ENCODE data around the gene C1QTNF4. TPM values are rescaled to one million over a fixed set of nuclear protein-coding genes. Genes with fewer than 3 reads are reported as not detected.

C1QTNF4 gene
- total and polyA plus RNA-seq, 4 donors = 0.40 to 1.8 (median 1.1) TPM

GRCh38 chr11:47611348-47611794, 17.2 kb upstream of the C1QTNF4 start:
- no peak for ATAC-seq (ENCODE audit: insufficient read depth, low FRiP score)

GRCh38 chr11:47609675-47610074, 15.5 kb upstream of the C1QTNF4 start:
- WGBS, 2 donors = 84 to 87% methylated on average over 3 of the region's 3 CpGs
- Histone ChIP-seq H3K27me3 (ENCODE audit: control insufficient read depth in 3 of 3, insufficient read depth in 3 of 3, low read length in 2 of 3) (peaks cover 0 to 4% (median 0%) of the 10 kb centered on the region in 3 donors), H3K27ac (ENCODE audit: low read depth in 1 of 2, low read length in 1 of 2) (no peak overlapping the region), H3K9ac (ENCODE audit: insufficient read depth in 1 of 2, low read length in 2 of 2) (no peak overlapping the region), H3K9me3 (ENCODE audit: control insufficient read depth in 4 of 4, insufficient read depth in 3 of 4, low read length in 3 of 4) (no peaks in the 10 kb centered on the region), H3K4me1 (ENCODE audit: control insufficient read depth in 5 of 5, insufficient read depth in 5 of 5, low read length in 5 of 5) (peaks cover 0 to 12% (median 0%) of the 10 kb centered on the region in 5 donors), H3K4me3 (no peak overlapping the region), H3K36me3 (ENCODE audit: control insufficient read depth in 4 of 4, insufficient read depth in 4 of 4, low read length in 4 of 4) (peaks cover 0 to 8% (median 0%) of the 10 kb centered on the region in 4 donors)
- DNase-seq = no peak
- TF ChIP-seq, protein P1, sequence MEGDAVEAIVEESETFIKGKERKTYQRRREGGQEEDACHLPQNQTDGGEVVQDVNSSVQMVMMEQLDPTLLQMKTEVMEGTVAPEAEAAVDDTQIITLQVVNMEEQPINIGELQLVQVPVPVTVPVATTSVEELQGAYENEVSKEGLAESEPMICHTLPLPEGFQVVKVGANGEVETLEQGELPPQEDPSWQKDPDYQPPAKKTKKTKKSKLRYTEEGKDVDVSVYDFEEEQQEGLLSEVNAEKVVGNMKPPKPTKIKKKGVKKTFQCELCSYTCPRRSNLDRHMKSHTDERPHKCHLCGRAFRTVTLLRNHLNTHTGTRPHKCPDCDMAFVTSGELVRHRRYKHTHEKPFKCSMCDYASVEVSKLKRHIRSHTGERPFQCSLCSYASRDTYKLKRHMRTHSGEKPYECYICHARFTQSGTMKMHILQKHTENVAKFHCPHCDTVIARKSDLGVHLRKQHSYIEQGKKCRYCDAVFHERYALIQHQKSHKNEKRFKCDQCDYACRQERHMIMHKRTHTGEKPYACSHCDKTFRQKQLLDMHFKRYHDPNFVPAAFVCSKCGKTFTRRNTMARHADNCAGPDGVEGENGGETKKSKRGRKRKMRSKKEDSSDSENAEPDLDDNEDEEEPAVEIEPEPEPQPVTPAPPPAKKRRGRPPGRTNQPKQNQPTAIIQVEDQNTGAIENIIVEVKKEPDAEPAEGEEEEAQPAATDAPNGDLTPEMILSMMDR (IDR thresholded peaks at IDR 0.05; ENCODE audit: control extremely low read depth, extremely low read depth) = no peak
- ATAC-seq (ENCODE audit: insufficient read depth, low FRiP score) = no peak

More at GRCh38 chr11:47611348-47611794, 17.2 kb upstream of the C1QTNF4 start:
- TF ChIP-seq, protein P1 (IDR thresholded peaks at IDR 0.05; ENCODE audit: control extremely low read depth, extremely low read depth) = no peak
- H3K4me1 ChIP-seq (ENCODE audit: control insufficient read depth in 5 of 5, insufficient read depth in 5 of 5, low read length in 5 of 5) = peaks cover 0 to 7% (median 0%) of the 10 kb centered on the region in 5 donors
- no peak overlapping the region for H3K9ac ChIP-seq (ENCODE audit: insufficient read depth in 1 of 2, low read length in 2 of 2)
- no peaks in the 10 kb centered on the region for H3K9me3 ChIP-seq (ENCODE audit: control insufficient read depth in 4 of 4, insufficient read depth in 3 of 4, low read length in 3 of 4)
- no peak overlapping the region for H3K27ac ChIP-seq (ENCODE audit: low read depth in 1 of 2, low read length in 1 of 2)
- no peak overlapping the region for H3K4me3 ChIP-seq
- H3K27me3 ChIP-seq (ENCODE audit: control insufficient read depth in 3 of 3, insufficient read depth in 3 of 3, low read length in 2 of 3) = peaks cover 0 to under 1% (median 0%) of the 10 kb centered on the region in 3 donors
- 38 to 72% methylated on average over 6 of the region's 6 CpGs for WGBS, 2 donors
- H3K36me3 ChIP-seq (ENCODE audit: control insufficient read depth in 4 of 4, insufficient read depth in 4 of 4, low read length in 4 of 4) = peaks cover 0 to 8% (median 0%) of the 10 kb centered on the region in 4 donors
- DNase-seq = peak in 1 of 3 donors; percentile 6

DNA sequence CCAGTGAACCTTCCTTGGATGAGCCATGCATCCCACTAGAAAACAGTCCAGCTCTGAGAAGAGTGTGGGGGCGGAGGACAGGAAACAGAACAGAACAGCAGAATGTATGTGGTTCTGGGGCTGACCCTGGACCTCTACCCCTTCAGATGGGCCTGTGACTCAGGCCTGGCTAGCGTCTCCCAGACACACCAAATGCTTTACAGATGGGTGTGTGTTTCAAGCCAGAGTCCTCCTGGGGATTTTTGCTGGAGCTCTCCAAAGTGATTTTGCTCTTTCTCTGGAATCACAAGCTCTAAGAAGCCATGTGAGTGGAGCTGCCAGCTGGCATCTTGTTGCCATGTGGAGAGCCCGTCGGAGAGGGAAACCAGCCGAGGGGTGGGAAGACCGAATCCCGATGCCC, 13.2 kb upstream of the C1QTNF4 start:
- WGBS, 2 donors = 90 to 91% methylated on average over 7 of the region's 7 CpGs
- Histone ChIP-seq H3K27ac (ENCODE audit: low read depth in 1 of 2, low read length in 1 of 2) (no peak overlapping the region), H3K4me1 (ENCODE audit: control insufficient read depth in 5 of 5, insufficient read depth in 5 of 5, low read length in 5 of 5) (peaks cover 0 to 12% (median 0%) of the 10 kb centered on the region in 5 donors), H3K9ac (ENCODE audit: insufficient read depth in 1 of 2, low read length in 2 of 2) (no peak overlapping the region), H3K4me3 (no peak overlapping the region), H3K36me3 (ENCODE audit: control insufficient read depth in 4 of 4, insufficient read depth in 4 of 4, low read length in 4 of 4) (peaks cover 0 to 8% (median 0%) of the 10 kb centered on the region in 4 donors), H3K9me3 (ENCODE audit: control insufficient read depth in 4 of 4, insufficient read depth in 3 of 4, low read length in 3 of 4) (no peaks in the 10 kb centered on the region), H3K27me3 (ENCODE audit: control insufficient read depth in 3 of 3, insufficient read depth in 3 of 3, low read length in 2 of 3) (peaks cover 0 to 4% (median 0%) of the 10 kb centered on the region in 3 donors)
- ATAC-seq (ENCODE audit: insufficient read depth, low FRiP score) (peak; percentile 11), DNase-seq (no peak)
- TF ChIP-seq, protein P1 (IDR thresholded peaks at IDR 0.05; ENCODE audit: control extremely low read depth, extremely low read depth) = no peak

- peaks cover 0 to 4% (median 0%) of the 10 kb centered on the region in 3 donors for H3K27me3 ChIP-seq (ENCODE audit: control insufficient read depth in 3 of 3, insufficient read depth in 3 of 3, low read length in 2 of 3)
- TF ChIP-seq, protein P1 (IDR thresholded peaks at IDR 0.05; ENCODE audit: control extremely low read depth, extremely low read depth) = no peak
- peaks cover 0 to 8% (median 0%) of the 10 kb centered on the region in 4 donors for H3K36me3 ChIP-seq (ENCODE audit: control insufficient read depth in 4 of 4, insufficient read depth in 4 of 4, low read length in 4 of 4)
- ATAC-seq (ENCODE audit: insufficient read depth, low FRiP score) = no peak
- WGBS, 2 donors = 68 to 73% methylated on average over 5 of the region's 5 CpGs
- H3K4me3 ChIP-seq = no peak overlapping the region
- H3K27ac ChIP-seq (ENCODE audit: low read depth in 1 of 2, low read length in 1 of 2) = no peak overlapping the region
- H3K4me1 ChIP-seq (ENCODE audit: control insufficient read depth in 5 of 5, insufficient read depth in 5 of 5, low read length in 5 of 5) = peaks cover 0 to 12% (median 0%) of the 10 kb centered on the region in 5 donors
- H3K9ac ChIP-seq (ENCODE audit: insufficient read depth in 1 of 2, low read length in 2 of 2) = no peak overlapping the region
- no peaks in the 10 kb centered on the region for H3K9me3 ChIP-seq (ENCODE audit: control insufficient read depth in 4 of 4, insufficient read depth in 3 of 4, low read length in 3 of 4)
- no peak for DNase-seq
Observed at GRCh38 chr11:47606731-47607130, 12.5 kb upstream of the C1QTNF4 start.
